Activated T-cell treated with anti-CD3 and anti-CD28 coated beads, Interleukin-2, amount 50 U/mL, for 72 hours (primary cell): ENCODE measurements around the gene APOBEC3C. TPM values are rescaled to one million over a fixed set of nuclear protein-coding genes. Genes with fewer than 3 reads are reported as not detected.
A peak's percentile ranks its signal among the peaks of the same experiment; 100 is the strongest.

Experiments used
- ATAC-seq, 2 donors: fragments of 150-1000 bp; cut with Tn5 transposase; replicated peaks in 1 of 2; 2 replicates each; pipeline ENCODE4 v1.10.0; 2021; ENCODE audit warnings: moderate library complexity in 2 of 2, mild to moderate bottlenecking in 1 of 2
- DNase-seq, 2 donors: peaks; one replicate each; pipeline ENCODE4 v3.0.0; 2021 to 2022; ENCODE audit warnings: mixed read lengths in 1 of 2
- H3K27ac Mint-ChIP-seq: one replicate; pipeline ENCODE4 v1.8.0; 2022; ENCODE audit warnings: mild to moderate bottlenecking, moderate library complexity, mixed read lengths
- H3K27me3 Mint-ChIP-seq: one replicate; pipeline ENCODE4 v1.8.0; 2022; ENCODE audit warnings: low read depth, mixed read lengths
- H3K36me3 Mint-ChIP-seq, 2 donors: one replicate each; pipeline ENCODE4 v1.8.0; 2022; ENCODE audit warnings: mixed read lengths in 2 of 2, mild to moderate bottlenecking in 1 of 2; ENCODE audit not compliant: insufficient read depth in 2 of 2
- H3K4me1 Mint-ChIP-seq: one replicate; pipeline ENCODE4 v1.8.0; 2022; ENCODE audit warnings: low read depth, mixed read lengths
- H3K4me3 Mint-ChIP-seq, 2 donors: one replicate each; pipeline ENCODE4 v1.8.0; 2022; ENCODE audit warnings: mild to moderate bottlenecking in 2 of 2, mixed read lengths in 2 of 2, moderate library complexity in 2 of 2
- H3K9me3 Mint-ChIP-seq, 2 donors: one replicate each; pipeline ENCODE4 v1.8.0; 2022; ENCODE audit warnings: mixed read lengths in 2 of 2
- total RNA-seq, 2 donors: library from RNA; stranded (reverse); gene quantifications; one replicate each; pipeline ENCODE4 v1.2.3, GENCODE V29; 2022

Gene APOBEC3C
- total RNA-seq, result 100 to 1,000 TPM; 143 to 147 TPM

- H3K27me3 Mint-ChIP-seq, result no peaks in the 10 kb centered on the region
- peak within 1 kb of the TSS; percentile 98 to 99 for H3K4me3 Mint-ChIP-seq
- ATAC-seq (peak; percentile 97 to 98), DNase-seq (peak; percentile 87 to 89)
- H3K36me3 Mint-ChIP-seq, result peaks cover 0 to 19% of the 10 kb centered on the region in 2 donors
- H3K9me3 Mint-ChIP-seq, result no peaks in the 10 kb centered on the region
- peak within 1 kb of the TSS; percentile 88 for H3K27ac Mint-ChIP-seq
- H3K4me1 Mint-ChIP-seq, result peaks cover 52% of the 10 kb centered on the region
Observed at GRCh38 chr22:39013942-39014722, at the start of gene APOBEC3C. TSS of gene APOBEC3C (plus strand) at chr22:39014257. CDS start at chr22:39014363, 106 bp downstream.

- DNase-seq (no peak), ATAC-seq (no peak)
- H3K27ac Mint-ChIP-seq, result no peak overlapping the region
- peaks cover 7% of the 10 kb centered on the region for H3K27me3 Mint-ChIP-seq
- H3K4me1 Mint-ChIP-seq, result peaks cover 9% of the 10 kb centered on the region
- H3K36me3 Mint-ChIP-seq, result no peaks in the 10 kb centered on the region
- no peak overlapping the region for H3K4me3 Mint-ChIP-seq
- H3K9me3 Mint-ChIP-seq, result no peaks in the 10 kb centered on the region
Observed at GRCh38 chr22:38964306-38964705, 49.8 kb upstream of the APOBEC3C start.

- ATAC-seq, result no peak
- H3K27ac Mint-ChIP-seq, result no peak overlapping the region
- DNase-seq, result no peak
- H3K4me3 Mint-ChIP-seq, result no peak overlapping the region
- H3K36me3 Mint-ChIP-seq, result no peaks in the 10 kb centered on the region
- no peaks in the 10 kb centered on the region for H3K9me3 Mint-ChIP-seq
- peaks cover 7% of the 10 kb centered on the region for H3K4me1 Mint-ChIP-seq
- H3K27me3 Mint-ChIP-seq, result peaks cover 10% of the 10 kb centered on the region
Observed at GRCh38 chr22:38964989-38965388, 49.1 kb upstream of the APOBEC3C start.

- no peak overlapping the region for H3K4me3 Mint-ChIP-seq
- peaks cover 7% of the 10 kb centered on the region for H3K4me1 Mint-ChIP-seq
- no peaks in the 10 kb centered on the region for H3K9me3 Mint-ChIP-seq
- DNase-seq (no peak), ATAC-seq (no peak)
- peaks cover 17% of the 10 kb centered on the region for H3K27me3 Mint-ChIP-seq
- H3K36me3 Mint-ChIP-seq, result no peaks in the 10 kb centered on the region
- no peak overlapping the region for H3K27ac Mint-ChIP-seq
Observed at GRCh38 chr22:38965614-38966379, 48.3 kb upstream of the APOBEC3C start.

- ATAC-seq (no peak), DNase-seq (no peak)
- Mint-ChIP-seq H3K27me3 (peaks cover 23% of the 10 kb centered on the region), H3K4me1 (peaks cover 7% of the 10 kb centered on the region), H3K9me3 (no peaks in the 10 kb centered on the region), H3K4me3 (no peak overlapping the region), H3K36me3 (no peaks in the 10 kb centered on the region), H3K27ac (no peak overlapping the region)
Observed at GRCh38 chr22:38966380-38966702, 47.7 kb upstream of the APOBEC3C start.

- DNase-seq, result no peak
- Mint-ChIP-seq H3K27ac (no peak overlapping the region), H3K27me3 (peaks cover 26% of the 10 kb centered on the region), H3K4me3 (no peak overlapping the region), H3K36me3 (no peaks in the 10 kb centered on the region), H3K9me3 (no peaks in the 10 kb centered on the region), H3K4me1 (peaks cover 7% of the 10 kb centered on the region)
- no peak for ATAC-seq
Observed at GRCh38 chr22:38966942-38967341, 47.1 kb upstream of the APOBEC3C start.

- no peak overlapping the region for H3K27ac Mint-ChIP-seq
- DNase-seq, result no peak
- H3K9me3 Mint-ChIP-seq, result no peaks in the 10 kb centered on the region
- peak in 1 of 2 donors; percentile 29 for ATAC-seq
- H3K4me3 Mint-ChIP-seq, result no peak overlapping the region
- peaks cover 7% of the 10 kb centered on the region for H3K4me1 Mint-ChIP-seq
- no peaks in the 10 kb centered on the region for H3K36me3 Mint-ChIP-seq
- H3K27me3 Mint-ChIP-seq, result peaks cover 30% of the 10 kb centered on the region
Observed at GRCh38 chr22:38967451-38968450, 46.3 kb upstream of the APOBEC3C start.

- Mint-ChIP-seq H3K4me3 (no peak overlapping the region), H3K36me3 (no peaks in the 10 kb centered on the region), H3K9me3 (no peaks in the 10 kb centered on the region), H3K27ac (no peak overlapping the region), H3K27me3 (peaks cover 34% of the 10 kb centered on the region), H3K4me1 (peaks cover 8% of the 10 kb centered on the region)
- DNase-seq (no peak), ATAC-seq (no peak)
Observed at GRCh38 chr22:38968801-38969200, 45.3 kb upstream of the APOBEC3C start.

GRCh38 chr22:38970551-38970950 is 43.5 kb upstream of the APOBEC3C start:
- Mint-ChIP-seq H3K27ac (no peak overlapping the region), H3K4me3 (no peak overlapping the region), H3K9me3 (no peaks in the 10 kb centered on the region), H3K27me3 (peaks cover 34% of the 10 kb centered on the region), H3K4me1 (peaks cover 5% of the 10 kb centered on the region), H3K36me3 (no peaks in the 10 kb centered on the region)
- ATAC-seq, result peak in 1 of 2 donors; percentile 8
- no peak for DNase-seq

- Mint-ChIP-seq H3K9me3 (peaks cover 0 to 2% of the 10 kb centered on the region in 2 donors), H3K4me3 (no peak overlapping the region), H3K27ac (no peak overlapping the region), H3K4me1 (peaks cover 5% of the 10 kb centered on the region), H3K36me3 (peaks cover 1% of the 10 kb centered on the region in 2 donors), H3K27me3 (peaks cover 34% of the 10 kb centered on the region)
- ATAC-seq (no peak), DNase-seq (no peak)
Observed at GRCh38 chr22:38971202-38971601, 42.9 kb upstream of the APOBEC3C start.

- Mint-ChIP-seq H3K27me3 (peaks cover 34% of the 10 kb centered on the region), H3K4me1 (peaks cover 5% of the 10 kb centered on the region), H3K27ac (no peak overlapping the region), H3K4me3 (no peak overlapping the region), H3K9me3 (peaks cover 0 to 2% of the 10 kb centered on the region in 2 donors), H3K36me3 (peaks cover 1% of the 10 kb centered on the region in 2 donors)
- ATAC-seq (no peak), DNase-seq (no peak)
Observed at GRCh38 chr22:38971791-38972190, 42.3 kb upstream of the APOBEC3C start.

- H3K27me3 Mint-ChIP-seq, result peaks cover 34% of the 10 kb centered on the region
- no peak overlapping the region for H3K27ac Mint-ChIP-seq
- peaks cover 1 to 4% of the 10 kb centered on the region in 2 donors for H3K36me3 Mint-ChIP-seq
- peaks cover 2 to 4% of the 10 kb centered on the region in 2 donors for H3K9me3 Mint-ChIP-seq
- H3K4me1 Mint-ChIP-seq, result peaks cover 5% of the 10 kb centered on the region
- H3K4me3 Mint-ChIP-seq, result no peak overlapping the region
- DNase-seq (no peak), ATAC-seq (no peak)
Observed at GRCh38 chr22:38972558-38972957, 41.5 kb upstream of the APOBEC3C start.
